Sigmoid colon (tissue), 4 donors: ENCODE results near the gene FCAMR.

Experiments
- EP300 ChIP-seq, 4 donors: sonication (generic); formaldehyde crosslinking; IDR thresholded peaks; one replicate each; pipeline ENCODE4 v1.6.1; 2017; ENCODE audit warnings: antibody characterized with exemption in 4 of 4
- POLR2A ChIP-seq, 2 donors: fragments of 450-650 bp; IDR thresholded peaks; one replicate each; pipeline ENCODE4 v1.6.1; 2016; ENCODE audit warnings: antibody characterized with exemption in 2 of 2, mild to moderate bottlenecking in 2 of 2, moderate library complexity in 2 of 2
- POLR2AphosphoS5 ChIP-seq, 4 donors: sonication (generic); formaldehyde crosslinking; IDR thresholded peaks; one replicate each; pipeline ENCODE4 v1.6.1; 2017; ENCODE audit warnings: antibody characterized with exemption in 4 of 4
- TF ChIP-seq, protein P1 (sequence below), 4 experiments: fragments of 450-650 bp in 3 of 4; fragments of 200-600 bp in 1 of 4; IDR thresholded peaks; one replicate each; pipeline ENCODE4 v1.5.1; 2016 to 2019; ENCODE audit warnings: antibody characterized with exemption in 4 of 4, mild to moderate bottlenecking in 3 of 4, moderate library complexity in 2 of 4

DNA sequence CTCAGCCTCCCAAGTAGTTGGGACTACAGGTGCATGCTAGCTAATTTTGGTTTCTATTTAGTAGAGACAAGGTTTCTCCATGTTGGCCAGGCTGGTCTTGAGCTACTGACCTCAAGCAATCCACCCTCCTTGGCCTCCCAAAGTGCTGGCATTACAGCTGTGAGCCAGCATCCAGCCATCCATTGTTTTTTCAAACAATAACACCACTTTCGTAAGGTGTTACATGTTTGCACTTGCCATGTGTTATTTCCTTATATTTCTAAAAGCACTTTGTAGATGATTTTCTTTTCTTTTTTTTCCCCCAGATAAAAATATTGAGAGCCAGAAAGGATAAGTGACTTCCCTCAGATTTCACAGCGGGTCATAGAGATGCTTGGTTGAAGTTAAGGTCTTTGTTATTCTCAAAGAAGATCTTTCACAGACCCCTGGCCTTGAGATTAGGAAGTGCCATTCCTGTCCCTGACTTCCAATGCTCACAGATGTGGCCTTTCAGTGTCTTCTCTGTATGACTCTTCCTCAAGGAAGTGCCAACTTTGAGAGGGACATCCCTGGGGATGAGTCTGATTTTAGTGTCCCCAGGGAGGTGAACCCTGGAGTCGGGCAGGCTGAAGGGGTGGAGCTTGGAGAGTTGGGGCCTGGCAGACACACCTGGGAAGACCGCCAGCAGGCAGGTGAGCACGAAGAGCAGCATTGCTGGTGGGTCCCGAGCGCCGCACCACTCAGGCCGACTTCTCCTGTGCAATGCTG lies 30.2 kb downstream of the FCAMR start:
- TF ChIP-seq EP300 (IDR thresholded peaks at IDR 0.05) (no peak), POLR2A (IDR thresholded peaks at IDR 0.05) (no peak), POLR2AphosphoS5 (IDR thresholded peaks at IDR 0.05) (no peak)
- TF ChIP-seq, protein P1, sequence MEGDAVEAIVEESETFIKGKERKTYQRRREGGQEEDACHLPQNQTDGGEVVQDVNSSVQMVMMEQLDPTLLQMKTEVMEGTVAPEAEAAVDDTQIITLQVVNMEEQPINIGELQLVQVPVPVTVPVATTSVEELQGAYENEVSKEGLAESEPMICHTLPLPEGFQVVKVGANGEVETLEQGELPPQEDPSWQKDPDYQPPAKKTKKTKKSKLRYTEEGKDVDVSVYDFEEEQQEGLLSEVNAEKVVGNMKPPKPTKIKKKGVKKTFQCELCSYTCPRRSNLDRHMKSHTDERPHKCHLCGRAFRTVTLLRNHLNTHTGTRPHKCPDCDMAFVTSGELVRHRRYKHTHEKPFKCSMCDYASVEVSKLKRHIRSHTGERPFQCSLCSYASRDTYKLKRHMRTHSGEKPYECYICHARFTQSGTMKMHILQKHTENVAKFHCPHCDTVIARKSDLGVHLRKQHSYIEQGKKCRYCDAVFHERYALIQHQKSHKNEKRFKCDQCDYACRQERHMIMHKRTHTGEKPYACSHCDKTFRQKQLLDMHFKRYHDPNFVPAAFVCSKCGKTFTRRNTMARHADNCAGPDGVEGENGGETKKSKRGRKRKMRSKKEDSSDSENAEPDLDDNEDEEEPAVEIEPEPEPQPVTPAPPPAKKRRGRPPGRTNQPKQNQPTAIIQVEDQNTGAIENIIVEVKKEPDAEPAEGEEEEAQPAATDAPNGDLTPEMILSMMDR (IDR thresholded peaks at IDR 0.05): no peak
